SK-N-SH (cell line): ENCODE results near the gene HPCAL1. TPM values are rescaled to one million over a fixed set of nuclear protein-coding genes. Genes with fewer than 3 reads are reported as not detected.

Source experiments
- CTCF ChIA-PET: fragments of 300-600, 350-600 bp; formaldehyde crosslinking; extraction: SDS; loops from one replicate; lab custom pipeline; 2021; lab: Yijun Ruan, JAX
- POLR2A ChIA-PET: fragments of 350-600 bp; sonication (Branson Sonifier 250); formaldehyde crosslinking; extraction: SDS; loops from one replicate; lab custom pipeline; 2020; ENCODE audit warnings: antibody characterized with exemption, inconsistent platforms; lab: Yijun Ruan, JAX
- DNase-seq: peaks from one replicate; pipeline ENCODE4 v3.0.0; 2012
- H2AFZ ChIP-seq: fragments of 200-600 bp; sonication (generic); 2 replicates; pipeline ENCODE4 v1.8.1; 2016; ENCODE audit warnings: antibody characterized with exemption, mild to moderate bottlenecking, low read depth
- H3F3A ChIP-seq: fragments of 200-600 bp; sonication (generic); replicated peaks from 2 replicates; pipeline ENCODE3; 2016; ENCODE audit warnings: antibody characterized with exemption, mild to moderate bottlenecking; ENCODE audit not compliant: insufficient read depth
- H3K27ac ChIP-seq, 2 experiments: fragments of 200-500 bp in 1 of 2; fragments of 200-600 bp in 1 of 2; sonication (Bioruptor generic) in 1 of 2; sonication (generic), shearing (Covaris generic) in 1 of 2; 2 replicates each; pipeline versions ENCODE4 v1.5.1 to v1.6.1; 2014 to 2016; ENCODE audit warnings: low read depth in 2 of 2, inconsistent platforms in 1 of 2, low read length in 1 of 2, mild to moderate bottlenecking in 1 of 2, mixed read lengths in 1 of 2
- H3K27me3 ChIP-seq: fragments of 200-600 bp; sonication (generic), shearing (Covaris generic); 2 replicates; pipeline ENCODE4 v1.6.1; 2016; ENCODE audit warnings: mixed run types; ENCODE audit not compliant: insufficient read depth
- H3K36me3 ChIP-seq, 2 experiments: fragments of 200-500 bp in 1 of 2; fragments of 200-600 bp in 1 of 2; sonication (Bioruptor generic) in 1 of 2; sonication (generic) in 1 of 2; replicated peaks in 1 of 2; 2 replicates each; pipeline versions ENCODE3 to v1.5.1; 2014 to 2016; ENCODE audit warnings: low read length in 1 of 2, mild to moderate bottlenecking in 1 of 2; ENCODE audit not compliant: insufficient read depth in 2 of 2, control insufficient read depth in 1 of 2
- H3K4me1 ChIP-seq, 2 experiments: fragments of 200-500 bp in 1 of 2; fragments of 200-600 bp in 1 of 2; sonication (Bioruptor generic) in 1 of 2; sonication (generic), shearing (Covaris generic) in 1 of 2; 2 replicates each; pipeline versions ENCODE4 v1.5.1 to v1.6.1; 2014 to 2016; ENCODE audit warnings: low read depth in 1 of 2, low read length in 1 of 2, mixed run types in 1 of 2; ENCODE audit not compliant: insufficient read depth in 2 of 2, control insufficient read depth in 1 of 2
- H3K4me2 ChIP-seq: fragments of 200-600 bp; sonication (generic), shearing (Covaris generic); 2 replicates; pipeline ENCODE4 v1.6.1; 2017; ENCODE audit warnings: mixed run types
- H3K4me3 ChIP-seq, 2 experiments: fragments of 200-500 bp in 1 of 2; fragments of 200-600 bp in 1 of 2; sonication (Bioruptor generic) in 1 of 2; sonication (generic), shearing (Covaris generic) in 1 of 2; 2 replicates each; pipeline versions ENCODE4 v1.5.1 to v1.8.1; 2014 to 2016; ENCODE audit warnings: low read depth in 2 of 2, inconsistent platforms in 1 of 2, low read length in 1 of 2, mild to moderate bottlenecking in 1 of 2, mixed read lengths in 1 of 2, moderate library complexity in 1 of 2
- H3K79me2 ChIP-seq: fragments of 200-600 bp; sonication (generic); 2 replicates; pipeline ENCODE4 v1.8.1; 2017; ENCODE audit warnings: mild to moderate bottlenecking; ENCODE audit not compliant: insufficient read depth
- H3K9ac ChIP-seq: fragments of 200-600 bp; sonication (generic); 2 replicates; pipeline ENCODE4 v1.6.1; 2017; ENCODE audit warnings: mixed run types
- H3K9me2 ChIP-seq: fragments of 200-600 bp; sonication (generic); 2 replicates; pipeline ENCODE4 v1.6.1; 2017; ENCODE audit warnings: mixed run types
- H3K9me3 ChIP-seq: fragments of 200-600 bp; sonication (generic); 2 replicates; pipeline ENCODE4 v1.6.1; 2017; ENCODE audit warnings: mixed run types, mild to moderate bottlenecking, moderate library complexity
- H4K20me1 ChIP-seq: fragments of 200-600 bp; sonication (generic); 2 replicates; pipeline ENCODE4 v1.6.1; 2017; ENCODE audit warnings: mild to moderate bottlenecking, mixed run types; ENCODE audit not compliant: insufficient read depth
- FOSL2 ChIP-seq: IDR thresholded peaks from 2 replicates; pipeline ENCODE4 v1.4.0; 2012; ENCODE audit warnings: low read depth, mild to moderate bottlenecking, moderate library complexity, borderline replicate concordance
- FOXM1 ChIP-seq: IDR thresholded peaks from 2 replicates; pipeline ENCODE4 v1.4.0; 2012; ENCODE audit warnings: low read depth, mild to moderate bottlenecking
- JUND ChIP-seq: IDR thresholded peaks from 2 replicates; pipeline ENCODE4 v1.4.0; 2012
- MAX ChIP-seq: IDR thresholded peaks from 2 replicates; pipeline ENCODE4 v1.4.0; 2012; ENCODE audit warnings: low read depth
- NFIC ChIP-seq: IDR thresholded peaks from 2 replicates; pipeline ENCODE4 v1.4.0; 2012; ENCODE audit warnings: borderline replicate concordance
- PBX3 ChIP-seq: IDR thresholded peaks from 2 replicates; pipeline ENCODE4; 2012
- RAD21 ChIP-seq: IDR thresholded peaks from 2 replicates; pipeline ENCODE4 v1.6.1; 2012; ENCODE audit warnings: mild to moderate bottlenecking, low read length
- REST ChIP-seq: IDR thresholded peaks from 2 replicates; pipeline ENCODE4 v1.6.1; 2012; ENCODE audit warnings: mild to moderate bottlenecking, low read depth, low read length, moderate library complexity
- RFX5 ChIP-seq: IDR thresholded peaks from 2 replicates; pipeline ENCODE4 v1.6.1; 2012; ENCODE audit warnings: mild to moderate bottlenecking, improper control_type of control experiment, low read length
- TAF1 ChIP-seq: IDR thresholded peaks from 2 replicates; pipeline ENCODE4 v1.6.1; 2012; ENCODE audit warnings: low read depth, mild to moderate bottlenecking, low read length, moderate library complexity, borderline replicate concordance
- TCF12 ChIP-seq: IDR thresholded peaks from 2 replicates; pipeline ENCODE4 v1.4.0; 2012
- TEAD4 ChIP-seq: IDR thresholded peaks from 2 replicates; pipeline ENCODE4 v1.4.0; 2012; ENCODE audit warnings: mild to moderate bottlenecking, borderline replicate concordance; ENCODE audit not compliant: insufficient read depth
- USF1 ChIP-seq: IDR thresholded peaks from 2 replicates; pipeline ENCODE4 v1.4.0; 2012; ENCODE audit warnings: low read depth, borderline replicate concordance
- WGBS: methylation state at CpG from one replicate; pipeline ENCODE4 v1.1.6; 2017; ENCODE audit warnings: low lambda C conversion rate; 5-methylcytosine and 5-hydroxymethylcytosine counted together
- polyA plus RNA-seq, 3 experiments: library from polyadenylated mRNA; depleted of rRNA; stranded (reverse); fragments of >200 nt; gene quantifications; 2 replicates each; pipeline ENCODE4 v1.2.3, GENCODE V29; 2012

HPCAL1 gene
- polyA plus RNA-seq, 1 of the 3 experiments (the other 2 are of a cell fraction), result 77.0 TPM

GRCh38 chr2:10430886-10431622, 128.3 kb downstream of the HPCAL1 start:
- Histone ChIP-seq H3K27ac (no peak overlapping the region), H3K9me3 (no peaks in the 10 kb centered on the region), H3K27me3 (no peaks in the 10 kb centered on the region), H3K36me3 (peaks cover 0 to 14% of the 10 kb centered on the region in 2 experiments), H3K4me1 (peaks cover 0 to 4% of the 10 kb centered on the region in 2 experiments; a peak in 1 of 4 replicates), H3K79me2 (no peaks in the 10 kb centered on the region), H2AFZ (no peak overlapping the region), H3K9me2 (no peaks in the 10 kb centered on the region), H3F3A (no peaks in the 10 kb centered on the region), H3K9ac (no peak overlapping the region), H4K20me1 (no peaks in the 10 kb centered on the region), H3K4me2 (no peak overlapping the region), H3K4me3 (no peak overlapping the region)
- DNase-seq, result no peak
- WGBS, result 85% methylated on average over 8 of the region's 8 CpGs
- ChIA-PET POLR2A (no interaction called here), CTCF (interaction anchor here (0.6 to 14.3 kb wide), 9 partner anchors 12 to 356 kb away, joined by 3 to 413 read pairs (median 5); partner anchors contain the start of genes CYS1 and RRM2)
- no peak for TF ChIP-seq FOSL2
- no peak for TF ChIP-seq RAD21
- TF ChIP-seq PBX3, result no peak
- TF ChIP-seq TCF12, result no peak
- no peak for TF ChIP-seq RFX5
- TF ChIP-seq TEAD4, result no peak
- TF ChIP-seq NFIC, result no peak
- TF ChIP-seq FOXM1, result no peak
- TF ChIP-seq USF1, result no peak
- TF ChIP-seq MAX, result no peak
- TF ChIP-seq TAF1, result no peak
- TF ChIP-seq REST, result no peak
- no peak for TF ChIP-seq JUND
